ENCODE results near the gene S1PR3. TPM values are rescaled to one million over a fixed set of nuclear protein-coding genes. Genes with fewer than 3 reads are reported as not detected.

Gene S1PR3
- total RNA-seq, 4 donors from 2014 or later: 5.6 to 8.1 (median 6.0) TPM

- Histone ChIP-seq H3K27me3 (no peaks in the 10 kb centered on the region), H3K27ac (no peak overlapping the region), H3K4me1 (peaks cover 14 to 18% of the 10 kb centered on the region in 2 donors), H3K36me3 (no peaks in the 10 kb centered on the region), H3K4me3 (replicated peaks in 1 of 3) (no peak overlapping the region), H3K9me3 (no peaks in the 10 kb centered on the region)
- intact Hi-C loops (cut with DNase I): no loop called here
- 46% methylated on average over 9 of the region's 9 CpGs for WGBS, 2 donors
- TF ChIP-seq CTCF (IDR thresholded peaks at IDR 0.05) (no peak), POLR2A (IDR thresholded peaks at IDR 0.05) (no peak)
- no peak for DNase-seq
Measured at GRCh38 chr9:88949425-88949824, 41.8 kb upstream of the S1PR3 start.

GRCh38 chr9:88949961-88950340 is 41.3 kb upstream of the S1PR3 start:
- no peak for DNase-seq
- Histone ChIP-seq H3K4me1 (peaks cover 14 to 18% of the 10 kb centered on the region in 2 donors), H3K4me3 (replicated peaks in 1 of 3) (no peak overlapping the region), H3K9me3 (no peaks in the 10 kb centered on the region), H3K27me3 (no peaks in the 10 kb centered on the region), H3K36me3 (no peaks in the 10 kb centered on the region), H3K27ac (no peak overlapping the region)
- intact Hi-C loops (cut with DNase I): no loop called here
- WGBS, 2 donors: 27 to 30% methylated on average over 1 of the region's 1 CpG
- TF ChIP-seq CTCF (IDR thresholded peaks at IDR 0.05): no peak
- no peak for TF ChIP-seq POLR2A (IDR thresholded peaks at IDR 0.05)

- no peaks in the 10 kb centered on the region for H3K36me3 ChIP-seq
- intact Hi-C loops (cut with DNase I): no loop called here
- no peaks in the 10 kb centered on the region for H3K9me3 ChIP-seq
- WGBS, 2 donors: 56 to 60% methylated on average over 10 of the region's 10 CpGs
- no peaks in the 10 kb centered on the region for H3K27me3 ChIP-seq
- TF ChIP-seq CTCF (IDR thresholded peaks at IDR 0.05) (no peak), POLR2A (IDR thresholded peaks at IDR 0.05) (no peak)
- H3K27ac ChIP-seq: no peak overlapping the region
- H3K4me3 ChIP-seq (replicated peaks in 1 of 3): no peak overlapping the region
- DNase-seq: no peak
- H3K4me1 ChIP-seq: peaks cover 14 to 18% of the 10 kb centered on the region in 2 donors
Measured at GRCh38 chr9:88950341-88951154, 40.7 kb upstream of the S1PR3 start.

- H3K4me3 ChIP-seq (replicated peaks in 1 of 3): no peak overlapping the region
- intact Hi-C loops (cut with DNase I): no loop called here
- H3K27ac ChIP-seq: no peak overlapping the region
- no peaks in the 10 kb centered on the region for H3K36me3 ChIP-seq
- WGBS, 2 donors: 100% methylated on average over 1 of the region's 1 CpG
- H3K4me1 ChIP-seq: peaks cover 14 to 18% of the 10 kb centered on the region in 2 donors
- no peak for DNase-seq
- no peaks in the 10 kb centered on the region for H3K27me3 ChIP-seq
- no peaks in the 10 kb centered on the region for H3K9me3 ChIP-seq
- TF ChIP-seq POLR2A (IDR thresholded peaks at IDR 0.05): no peak
Measured at GRCh38 chr9:88951155-88951542, 40.1 kb upstream of the S1PR3 start.

GRCh38 chr9:88952086-88952615 is 39.1 kb upstream of the S1PR3 start:
- no peak for DNase-seq
- Histone ChIP-seq H3K27ac (no peak overlapping the region), H3K27me3 (no peaks in the 10 kb centered on the region), H3K4me1 (peaks cover 14 to 18% of the 10 kb centered on the region in 2 donors), H3K4me3 (replicated peaks in 1 of 3) (no peak overlapping the region), H3K36me3 (no peaks in the 10 kb centered on the region), H3K9me3 (no peaks in the 10 kb centered on the region)
- TF ChIP-seq POLR2A (IDR thresholded peaks at IDR 0.05) (no peak), CTCF (IDR thresholded peaks at IDR 0.05) (no peak)
- 94 to 100% methylated on average over 2 of the region's 2 CpGs for WGBS, 2 donors
- intact Hi-C loops (cut with DNase I): no loop called here

Data from thyroid gland (tissue), 4 donors.